ENCODE results near the gene UCN2. TPM values are rescaled to one million over a fixed set of nuclear protein-coding genes. Genes with fewer than 3 reads are reported as not detected.

The UCN2 gene
- polyA plus RNA-seq, 3 donors: 0.26 to 0.51 (median 0.40) TPM

DNA sequence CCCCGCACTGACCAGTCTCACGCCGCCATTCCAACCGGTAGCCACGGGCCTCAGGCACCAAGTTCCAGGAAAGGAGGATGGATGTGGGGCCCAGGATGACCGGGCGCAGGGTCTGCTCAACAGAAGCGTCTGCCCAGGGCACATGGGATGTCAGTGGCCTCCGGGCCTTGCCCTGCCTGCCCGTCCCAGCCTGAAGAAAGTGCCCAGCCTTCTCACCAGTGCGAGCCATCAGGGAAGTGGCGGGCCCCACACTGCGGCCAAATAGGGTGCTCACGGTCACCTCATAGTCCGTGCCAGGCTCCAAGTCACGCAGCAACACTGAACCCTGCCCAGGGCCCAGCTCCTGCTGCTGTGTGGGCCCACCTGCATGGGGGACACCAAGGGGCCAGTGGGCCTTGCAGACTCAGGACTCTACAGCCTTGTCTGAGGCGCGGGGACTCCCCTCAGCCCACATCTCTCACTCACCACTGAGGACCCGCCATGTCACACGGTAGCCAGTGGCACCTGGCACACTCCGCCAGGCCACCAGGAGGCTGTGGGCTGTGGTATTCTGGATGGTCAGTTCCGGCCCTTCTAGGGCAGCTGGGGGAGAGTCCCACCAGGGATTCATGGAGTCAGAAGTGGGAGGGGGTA lies 28.4 kb upstream of the UCN2 start:
- DNase-seq: no peak

DNA sequence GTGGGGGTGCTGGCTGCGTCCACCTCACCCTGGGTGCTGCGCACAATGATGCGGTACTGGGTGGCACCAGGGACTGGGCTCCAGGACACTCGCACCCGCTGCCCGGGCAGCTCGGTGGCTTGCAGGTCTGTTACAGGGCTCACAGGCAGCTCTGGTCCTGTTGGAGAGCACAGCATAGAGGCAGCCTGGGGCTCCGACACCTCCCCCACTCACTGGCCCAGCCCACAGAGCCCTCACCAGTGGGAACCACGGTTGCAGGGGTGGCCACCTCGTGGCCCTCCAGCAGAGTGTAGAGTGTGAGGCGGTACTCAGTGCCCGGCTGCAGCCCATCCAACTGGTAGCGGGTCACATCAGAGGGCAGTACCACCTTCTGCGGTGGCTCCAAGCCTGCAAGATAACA lies 27.9 kb upstream of the UCN2 start:
- no peak for DNase-seq

DNA sequence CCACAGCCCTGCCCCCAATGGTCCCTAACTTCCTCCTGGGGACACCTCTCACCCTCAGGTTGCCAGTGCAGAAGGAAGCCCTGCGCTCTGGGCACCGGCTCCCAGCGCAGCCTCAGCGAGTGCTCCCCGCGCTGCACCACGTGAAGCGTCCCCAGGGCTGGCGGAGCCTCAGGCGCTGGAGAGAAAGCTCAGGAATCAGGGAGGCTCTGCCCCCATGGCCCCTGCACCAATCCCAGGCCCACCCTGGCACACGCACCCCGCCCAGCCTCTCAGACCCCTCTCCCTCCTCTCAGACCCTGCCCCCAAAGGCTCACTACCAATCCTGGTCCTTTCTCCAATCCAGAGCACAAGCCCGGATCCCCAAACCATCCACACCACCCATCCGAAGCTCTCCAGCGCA lies 24.6 kb upstream of the UCN2 start:
- no peak for DNase-seq

DNA sequence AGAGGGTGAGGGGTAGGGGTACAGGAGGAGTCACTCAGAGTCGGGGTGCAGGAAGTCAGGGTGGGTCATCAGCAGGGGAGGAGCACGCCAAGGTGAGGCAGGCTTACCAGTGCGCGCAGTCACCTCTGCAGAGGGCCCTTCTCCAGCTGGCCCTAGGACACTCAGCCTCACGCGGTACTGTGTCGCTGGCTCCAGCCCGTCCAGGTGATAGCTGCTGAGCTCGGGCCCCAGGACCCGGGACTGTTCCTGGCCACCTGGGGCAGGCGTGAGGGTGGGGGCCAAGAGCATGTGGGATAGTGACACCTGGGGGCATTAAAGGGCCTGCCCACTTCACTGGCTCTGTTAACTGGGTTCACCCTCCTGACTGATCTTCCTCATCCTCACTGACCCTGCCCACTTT lies 24.1 kb upstream of the UCN2 start:
- DNase-seq: no peak

DNA sequence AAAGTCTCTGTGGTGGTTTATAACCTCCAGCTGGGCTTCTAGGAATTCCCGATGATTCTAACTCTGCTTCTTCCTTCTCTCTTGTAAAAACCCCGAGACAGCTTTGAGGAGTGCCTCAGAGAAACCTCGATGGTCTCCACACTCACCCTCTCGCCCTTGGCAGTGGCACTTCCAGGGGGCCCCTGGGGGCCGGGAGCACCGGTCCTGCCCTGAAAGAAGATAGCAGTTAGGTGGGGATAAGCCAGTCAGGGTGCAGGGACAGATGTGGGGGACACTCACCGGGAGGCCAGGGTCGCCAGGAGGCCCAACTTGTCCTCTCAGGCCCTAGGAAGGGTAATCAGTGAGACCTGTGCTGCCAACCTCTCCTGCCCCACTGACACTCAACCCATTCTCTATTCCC lies 21.8 kb upstream of the UCN2 start:
- DNase-seq: no peak

DNA sequence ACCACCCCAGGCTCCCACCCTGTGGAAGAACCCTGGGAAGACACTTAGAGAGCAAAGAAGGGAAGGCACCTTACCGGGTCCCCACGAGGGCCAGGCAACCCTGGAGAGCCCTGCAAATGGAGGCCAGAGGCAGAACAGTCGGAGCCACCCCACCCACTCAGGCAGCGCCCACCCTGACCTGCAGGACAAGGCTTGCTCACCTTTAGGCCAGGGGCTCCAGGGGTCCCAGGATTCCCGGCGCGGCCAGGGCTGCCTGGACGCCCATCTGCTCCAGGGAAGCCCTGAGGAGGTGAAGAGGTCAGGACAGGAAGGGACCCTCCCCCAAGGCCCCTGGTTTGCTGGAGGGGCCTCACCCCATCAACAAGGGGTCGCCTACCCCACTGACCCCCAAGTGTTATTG lies 21.3 kb upstream of the UCN2 start:
- no peak for DNase-seq

DNA sequence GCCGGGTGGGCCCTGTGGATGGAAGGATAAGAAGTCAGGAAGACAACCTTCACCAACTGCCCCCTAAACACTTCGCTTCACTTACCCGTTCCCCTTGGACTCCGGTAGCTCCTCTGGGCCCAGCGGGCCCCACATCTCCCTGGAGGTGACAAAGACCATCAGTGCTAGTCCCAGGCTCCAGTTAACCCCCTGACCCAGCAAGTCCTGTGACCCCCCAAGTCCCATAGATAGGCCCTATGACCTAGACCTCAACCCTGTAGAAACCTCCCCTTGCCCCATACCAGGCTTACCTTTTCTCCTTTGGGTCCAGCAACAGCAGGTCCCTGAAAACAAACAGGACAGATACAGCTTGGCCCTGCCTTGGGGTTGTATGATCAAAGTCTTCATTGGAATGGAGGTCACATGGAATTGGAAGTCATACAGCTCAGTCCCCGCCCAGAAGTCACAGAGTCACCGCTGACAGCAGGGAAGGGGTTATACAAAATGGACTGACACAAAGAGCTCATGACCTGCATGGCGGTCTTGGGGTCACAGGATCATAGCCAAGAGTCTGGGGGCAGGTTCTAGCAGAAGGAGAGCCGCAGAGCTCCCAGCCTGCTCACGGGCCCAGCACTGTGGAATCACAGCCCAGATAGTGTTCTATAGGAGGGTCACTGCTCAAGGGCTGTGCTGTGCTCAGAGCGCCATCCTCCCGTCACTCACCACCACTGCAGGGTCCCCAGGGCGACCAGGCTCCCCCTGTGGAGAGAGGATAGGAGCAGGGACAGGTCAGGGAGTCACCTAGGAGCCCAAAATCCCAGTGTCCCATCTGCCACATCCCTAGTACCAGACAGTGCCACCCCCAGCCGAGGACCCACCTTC lies 18.3 kb upstream of the UCN2 start:
- DNase-seq: no peak

DNA sequence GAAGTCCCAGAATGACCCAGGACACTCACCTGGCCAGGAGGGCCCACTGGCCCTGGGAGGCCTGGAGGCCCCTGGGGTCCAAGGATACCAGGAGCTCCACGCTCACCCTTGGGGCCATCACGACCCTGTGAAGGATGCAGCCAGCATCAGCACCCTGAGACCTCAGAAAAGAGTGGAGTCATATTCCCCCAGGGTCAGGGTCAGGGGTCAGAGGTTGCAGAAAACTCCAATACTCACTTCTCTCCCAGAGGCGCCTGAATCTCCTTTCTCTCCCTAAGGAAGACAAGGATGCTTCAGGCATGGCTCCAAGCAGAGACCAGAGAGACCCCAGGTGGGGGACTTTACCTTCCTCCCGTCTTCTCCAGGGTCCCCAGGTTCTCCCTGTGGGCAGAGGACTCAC lies 13.1 kb upstream of the UCN2 start:
- no peak for DNase-seq

DNA sequence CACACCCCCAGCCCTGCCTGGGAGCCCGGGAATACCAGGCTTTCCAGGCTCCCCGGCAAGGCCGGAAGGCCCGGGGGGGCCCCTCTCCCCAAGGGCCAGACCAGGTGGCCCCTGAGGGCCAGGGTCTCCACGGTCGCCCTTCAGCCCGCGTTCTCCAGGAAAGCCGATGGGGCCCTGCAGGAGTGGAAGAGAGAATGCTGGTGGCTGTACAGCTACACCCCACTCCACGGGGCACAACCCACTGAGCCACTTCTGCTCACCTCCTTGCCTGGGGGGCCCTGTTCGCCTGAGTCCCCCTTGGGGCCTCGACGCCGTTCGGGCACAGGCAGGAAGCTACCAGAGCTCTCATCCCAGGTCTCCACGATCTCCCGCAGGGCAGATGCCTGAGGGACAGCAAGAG lies 11.8 kb upstream of the UCN2 start:
- DNase-seq: no peak

DNA sequence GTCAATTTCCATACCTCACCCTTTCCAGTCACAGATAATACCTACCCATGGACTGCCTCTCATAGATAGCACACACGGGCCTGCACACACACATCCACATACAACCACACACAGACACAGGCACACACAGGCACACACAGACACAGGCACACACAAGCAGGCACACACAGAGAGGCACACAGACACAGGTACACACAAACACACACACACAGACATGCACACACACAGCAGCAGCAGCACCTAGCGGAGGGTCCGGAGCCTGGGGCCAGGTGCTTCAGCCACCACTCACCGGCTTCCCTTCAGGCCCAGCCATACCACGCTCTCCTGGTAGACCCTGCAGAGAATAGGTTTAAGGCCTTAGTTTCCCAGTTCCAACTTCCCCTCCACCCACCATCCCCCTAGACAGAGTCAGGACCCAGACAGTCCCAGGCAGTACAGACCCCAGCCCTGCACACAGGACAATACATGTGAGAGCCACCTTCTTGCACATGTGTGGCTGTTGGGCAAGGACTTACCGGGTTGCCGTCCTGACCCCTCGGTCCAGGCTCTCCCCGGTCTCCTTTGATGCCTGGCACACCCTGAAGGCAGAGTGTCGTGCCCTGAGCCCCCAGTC lies 10.5 kb upstream of the UCN2 start:
- no peak for DNase-seq

DNA sequence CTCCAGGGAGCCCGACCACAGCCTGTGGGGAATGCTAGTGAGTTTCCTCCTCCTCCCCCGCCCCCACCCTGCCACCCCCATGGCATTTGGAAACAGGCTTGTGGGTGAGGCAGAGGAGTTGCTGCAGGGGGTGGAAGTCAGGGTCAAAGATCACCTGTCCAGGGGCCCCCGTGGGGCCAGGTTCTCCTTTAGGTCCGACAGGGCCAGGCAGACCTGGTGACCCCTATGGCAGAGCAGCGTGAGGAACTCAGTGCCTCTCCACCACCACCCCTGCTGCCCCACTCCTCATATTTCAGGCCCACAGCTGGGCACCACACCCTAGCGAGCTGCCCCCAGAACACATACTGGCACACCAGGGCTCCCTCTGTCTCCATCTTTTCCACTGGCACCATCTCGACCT lies 8.9 kb upstream of the UCN2 start:
- no peak for DNase-seq

DNA sequence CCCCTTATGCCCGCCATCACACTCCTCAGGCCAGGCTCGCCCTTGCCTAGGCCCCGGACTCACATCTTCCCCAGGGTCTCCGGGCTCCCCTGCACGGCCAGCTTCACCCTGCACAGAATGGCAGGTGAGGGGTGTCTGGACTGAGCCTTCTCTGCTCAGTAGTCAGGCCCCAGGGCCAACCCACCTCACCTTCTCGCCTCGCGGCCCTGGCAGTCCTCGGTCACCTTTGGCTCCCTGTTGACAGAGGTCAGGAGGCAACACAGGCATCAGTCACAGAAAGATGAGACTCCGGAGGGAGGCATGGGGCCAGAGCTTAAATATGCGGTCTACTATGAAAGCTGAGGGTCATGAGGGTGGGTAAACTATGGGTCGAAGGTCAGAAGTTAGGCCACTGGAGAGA lies 8.4 kb upstream of the UCN2 start:
- DNase-seq: no peak

DNA sequence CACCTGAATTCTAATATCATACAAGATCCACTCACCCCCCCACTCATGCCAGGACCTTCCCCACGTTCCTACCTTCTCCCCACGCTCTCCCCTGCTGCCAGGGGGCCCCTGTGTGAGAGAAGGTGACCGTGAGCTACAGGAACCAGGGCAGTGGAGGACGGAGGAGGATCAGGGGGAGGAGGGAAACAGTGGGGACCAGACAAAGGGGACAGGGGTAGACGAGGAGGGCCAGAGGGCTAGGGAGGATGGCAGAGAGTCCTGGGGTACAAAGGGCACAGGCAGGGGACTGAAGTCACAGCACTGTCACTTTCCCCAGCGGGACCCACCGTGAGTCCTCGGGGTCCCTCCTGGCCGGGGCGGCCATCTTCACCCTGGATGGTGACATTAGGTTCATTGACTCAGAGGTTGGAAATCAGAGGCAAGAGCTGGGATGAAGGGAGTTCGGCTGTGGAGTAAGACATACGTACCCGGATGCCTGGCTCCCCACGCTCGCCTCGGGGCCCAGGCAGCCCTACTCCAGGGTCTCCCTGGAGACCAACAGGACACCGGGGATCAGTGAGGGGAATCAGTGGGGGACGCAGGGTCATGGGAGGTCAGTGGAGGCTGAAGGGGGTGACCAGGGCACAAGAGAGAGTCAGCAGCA lies 6.3 kb upstream of the UCN2 start:
- DNase-seq: no peak

DNA sequence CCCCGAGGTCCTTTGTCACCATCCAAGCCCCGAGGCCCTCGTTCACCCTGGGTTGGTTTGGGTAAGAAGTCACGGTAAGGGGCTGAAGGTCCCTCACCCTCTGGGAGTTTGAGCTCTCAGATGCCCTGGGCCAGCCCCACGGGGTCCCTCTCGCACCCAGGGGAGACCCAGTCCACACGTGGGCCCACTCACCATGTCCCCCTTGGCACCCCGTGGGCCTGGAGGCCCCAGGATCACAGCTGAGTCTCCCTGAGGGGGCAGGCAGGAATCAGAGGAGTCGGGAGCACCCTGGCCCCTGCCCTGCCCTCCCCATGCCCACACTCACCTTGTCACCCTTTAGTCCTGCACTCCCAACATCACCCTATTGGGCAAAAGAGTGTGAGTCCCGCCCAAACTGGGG lies 5.8 kb upstream of the UCN2 start:
- DNase-seq: no peak

DNA sequence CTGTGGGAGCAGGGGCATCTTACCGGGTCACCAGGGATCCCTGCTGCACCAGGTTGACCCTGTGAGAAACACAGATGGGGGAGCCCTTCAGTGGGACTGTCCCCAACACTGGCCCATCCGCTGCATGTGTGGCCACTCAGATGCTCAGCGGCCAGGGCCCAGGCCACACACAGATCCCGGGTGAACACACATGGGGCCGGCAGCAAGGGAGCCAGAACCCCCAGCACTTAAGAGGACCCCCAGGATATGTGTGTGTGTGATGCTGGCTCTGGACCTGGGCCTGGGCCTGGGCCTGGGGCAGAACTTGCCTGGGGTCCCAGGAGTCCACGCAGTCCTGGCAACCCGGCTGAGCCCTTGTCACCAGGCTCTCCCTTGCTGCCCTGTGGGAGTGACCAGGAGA lies 4.9 kb upstream of the UCN2 start:
- DNase-seq: no peak

DNA sequence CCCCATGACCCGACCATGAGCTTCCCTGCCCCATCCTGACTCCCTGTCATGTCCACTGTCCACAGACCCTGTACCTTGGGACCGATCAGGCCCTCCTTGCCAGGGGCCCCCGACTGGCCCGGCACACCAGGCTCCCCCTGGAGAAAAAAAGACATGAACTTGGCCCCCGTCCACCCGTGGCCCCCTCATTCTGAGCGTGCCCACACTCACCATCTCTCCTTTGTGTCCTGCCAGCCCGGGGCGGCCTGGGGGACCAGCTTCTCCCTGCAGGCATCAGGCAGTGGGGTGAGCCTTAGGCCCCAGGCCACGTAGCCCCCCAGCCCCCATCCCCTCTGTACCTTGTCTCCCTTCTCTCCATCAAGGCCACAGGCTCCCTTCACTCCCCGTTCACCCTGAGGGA lies 3.9 kb upstream of the UCN2 start:
- no peak for DNase-seq

DNA sequence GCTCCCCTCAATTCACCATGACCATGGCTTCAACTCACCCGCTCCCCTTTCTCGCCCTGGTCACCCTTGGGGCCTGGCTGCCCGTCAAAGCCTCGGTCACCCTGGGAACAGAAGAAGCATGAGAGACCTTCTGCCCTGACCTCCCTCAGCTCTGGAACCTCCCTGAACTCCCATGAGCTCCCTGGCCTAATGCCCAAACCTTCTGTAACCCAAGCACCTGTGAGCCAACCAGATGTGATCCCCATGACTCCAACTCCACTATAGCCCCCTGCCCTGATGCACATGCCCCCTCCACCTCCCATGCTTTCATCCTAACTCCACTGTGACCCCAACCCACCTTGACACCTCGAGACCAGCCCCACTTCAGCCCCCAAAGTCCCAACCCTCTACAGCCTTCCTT lies 3.5 kb upstream of the UCN2 start:
- no peak for DNase-seq

DNA sequence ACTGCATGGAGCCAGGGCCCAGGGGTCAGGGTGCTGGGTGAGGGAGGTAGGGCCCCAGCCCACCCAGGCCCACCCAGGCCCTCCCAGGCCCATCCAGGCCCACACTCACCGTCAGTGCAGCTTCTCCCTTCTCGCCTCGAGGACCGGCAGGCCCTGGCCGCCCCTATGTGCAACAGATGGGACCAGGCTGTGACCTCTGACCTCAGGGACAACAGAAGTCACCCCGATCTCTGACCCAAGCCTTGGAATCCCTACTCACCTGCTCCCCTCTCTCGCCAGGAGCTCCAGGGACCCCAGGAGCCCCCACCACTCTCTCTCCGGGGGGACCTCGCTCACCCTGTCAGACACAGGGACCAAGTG lies 2.8 kb upstream of the UCN2 start:
- DNase-seq: no peak

DNA sequence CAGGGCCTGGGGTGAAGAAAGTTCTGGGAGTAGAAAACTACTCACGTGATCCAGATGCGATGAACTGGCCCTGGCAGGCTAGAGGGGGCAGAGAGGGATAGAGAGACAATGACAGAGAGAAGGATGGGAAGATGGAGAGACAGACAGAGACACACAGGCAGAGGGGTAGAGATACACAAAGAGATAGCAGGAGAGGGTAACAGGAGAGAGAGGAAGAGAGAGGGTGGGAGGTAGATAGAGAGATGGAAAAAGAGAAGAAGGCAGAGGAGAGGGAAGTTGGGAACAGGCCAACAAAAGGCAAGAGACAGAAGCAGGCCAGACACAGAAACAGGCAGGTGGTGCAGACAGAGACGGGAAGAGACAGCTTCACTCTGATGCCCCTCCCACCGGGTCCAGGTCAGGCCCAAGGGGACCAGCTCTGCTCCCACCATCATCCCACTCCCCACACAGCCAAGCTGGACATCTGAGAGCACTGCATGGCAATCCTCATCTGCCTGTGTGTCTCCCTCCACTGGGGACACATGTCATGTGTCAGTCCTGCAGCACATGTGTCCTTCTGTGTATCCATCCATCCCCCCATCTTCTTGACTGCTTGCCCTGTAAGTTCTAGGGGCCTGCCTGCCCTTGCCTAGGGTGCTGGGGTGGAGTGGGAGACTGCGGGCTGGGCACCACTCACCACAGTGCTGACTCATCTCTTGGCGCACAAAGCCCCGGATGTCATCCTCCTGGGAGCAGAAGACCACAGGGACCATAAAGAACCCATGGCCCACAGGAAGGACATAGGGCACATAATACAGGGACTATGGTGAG lies 2.2 kb upstream of the UCN2 start:
- no peak for DNase-seq

DNA sequence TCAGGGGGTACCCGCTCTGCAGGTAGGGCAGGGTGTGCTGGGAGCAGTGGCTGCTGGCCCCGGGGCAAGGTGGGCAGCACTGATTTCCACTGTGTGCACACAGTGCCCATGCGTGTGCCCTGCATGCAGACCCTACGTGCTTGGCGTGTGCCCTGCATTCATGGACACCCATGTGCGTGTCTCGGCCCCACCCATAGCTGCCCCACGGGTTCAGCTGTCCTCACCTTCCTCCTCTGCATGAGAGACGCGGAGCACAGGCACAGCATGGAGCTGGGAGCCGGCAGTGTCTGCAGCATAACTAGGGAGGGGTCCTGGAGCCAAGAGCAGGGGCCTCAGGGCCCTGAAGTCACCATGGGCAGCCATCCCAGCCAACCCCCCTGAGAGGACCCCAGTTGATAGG lies 1.6 kb upstream of the UCN2 start:
- DNase-seq: no peak

DNA sequence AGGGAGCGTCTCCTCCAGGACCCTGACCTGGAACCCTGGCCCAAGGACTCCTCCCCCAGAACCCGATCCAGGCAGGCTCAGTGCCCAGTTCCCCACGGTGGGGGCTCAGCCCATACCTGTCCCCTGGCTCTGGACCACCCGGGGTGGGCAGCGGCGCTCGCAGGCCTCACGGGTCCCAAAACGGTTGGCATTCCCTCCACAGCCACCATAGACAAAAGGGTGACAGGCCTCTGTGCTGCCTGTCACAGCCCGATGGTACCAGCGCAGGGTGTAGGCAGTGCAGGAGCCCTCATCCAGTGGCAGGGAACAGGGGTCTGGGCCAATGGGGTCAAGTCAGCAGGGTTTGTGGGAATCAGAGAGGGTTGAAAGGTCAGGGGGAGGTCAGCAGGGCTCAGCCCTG lies 1.1 kb upstream of the UCN2 start:
- DNase-seq: no peak

DNA sequence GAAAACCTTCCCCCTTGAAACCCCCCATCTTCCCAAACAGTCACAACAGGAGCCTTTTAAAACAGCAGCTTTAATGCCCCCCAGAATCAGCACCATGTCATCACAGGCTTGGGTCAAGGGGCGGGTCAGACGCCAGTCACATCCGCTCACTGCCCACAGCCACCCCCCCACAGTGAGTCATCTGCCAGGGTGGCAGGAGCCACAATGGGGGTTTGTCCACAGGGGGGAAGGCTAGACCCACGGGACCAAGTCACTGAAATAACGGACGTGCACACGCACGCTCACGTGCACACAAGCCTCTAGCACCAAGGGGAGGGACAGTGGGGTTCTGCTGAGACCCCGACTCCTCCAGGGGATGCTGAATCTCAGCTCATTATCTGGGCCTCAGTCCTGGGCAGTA lies 441 bp upstream of the UCN2 start:
- no peak for DNase-seq

All from renal pelvis (tissue), 4 donors.